Measurements from ENCODE around the gene PRKAA2. TPM values are rescaled to one million over a fixed set of nuclear protein-coding genes. Genes with fewer than 3 reads are reported as not detected.
A peak's percentile ranks its signal among the peaks of the same experiment; 100 is the strongest.

PRKAA2 gene
- total RNA-seq, 1 donor from 2014 or later = 2.1 TPM

GRCh38 chr1:56728964-56729363 is 83.8 kb downstream of the PRKAA2 start:
- H3K4me3 ChIP-seq (ENCODE audit: low read depth, low read length) = no peak overlapping the region
- H3K27me3 ChIP-seq (ENCODE audit: control insufficient read depth, insufficient read depth, low read length) = no peaks in the 10 kb centered on the region
- DNase-seq (ENCODE audit: low read depth) (no peak), FAIRE-seq (no peak)
- no peaks in the 10 kb centered on the region for H3K36me3 ChIP-seq (ENCODE audit: control insufficient read depth, insufficient read depth, low read length)
- no peak for TF ChIP-seq CTCF (IDR thresholded peaks at IDR 0.05; ENCODE audit: insufficient read depth, low read length, severe bottlenecking)

DNA sequence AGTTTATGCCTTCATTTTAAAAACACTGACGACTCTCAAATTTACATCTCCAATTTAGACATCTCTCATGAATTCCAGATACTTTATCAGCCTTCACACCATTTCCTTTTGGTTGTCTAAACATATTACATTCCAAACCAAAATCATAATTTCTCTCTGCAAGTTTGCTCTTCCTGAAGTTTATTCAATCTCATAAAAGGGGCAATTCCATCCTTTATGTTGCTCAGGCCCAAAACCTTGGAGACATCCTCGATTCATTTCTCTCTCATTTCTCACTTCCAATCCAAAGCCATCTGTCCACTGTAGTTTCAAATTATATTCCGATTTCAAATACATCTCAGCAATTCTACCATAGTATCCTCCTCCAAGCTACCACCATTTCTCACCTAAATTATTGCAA is 100.1 kb downstream of the PRKAA2 start:
- Histone ChIP-seq H3K4me3 (ENCODE audit: low read depth, low read length) (no peak overlapping the region), H3K27me3 (ENCODE audit: control insufficient read depth, insufficient read depth, low read length) (no peaks in the 10 kb centered on the region), H3K36me3 (ENCODE audit: control insufficient read depth, insufficient read depth, low read length) (no peaks in the 10 kb centered on the region)
- TF ChIP-seq CTCF (IDR thresholded peaks at IDR 0.05; ENCODE audit: insufficient read depth, low read length, severe bottlenecking) = no peak
- FAIRE-seq (no peak), DNase-seq (ENCODE audit: low read depth) (no peak)

DNA sequence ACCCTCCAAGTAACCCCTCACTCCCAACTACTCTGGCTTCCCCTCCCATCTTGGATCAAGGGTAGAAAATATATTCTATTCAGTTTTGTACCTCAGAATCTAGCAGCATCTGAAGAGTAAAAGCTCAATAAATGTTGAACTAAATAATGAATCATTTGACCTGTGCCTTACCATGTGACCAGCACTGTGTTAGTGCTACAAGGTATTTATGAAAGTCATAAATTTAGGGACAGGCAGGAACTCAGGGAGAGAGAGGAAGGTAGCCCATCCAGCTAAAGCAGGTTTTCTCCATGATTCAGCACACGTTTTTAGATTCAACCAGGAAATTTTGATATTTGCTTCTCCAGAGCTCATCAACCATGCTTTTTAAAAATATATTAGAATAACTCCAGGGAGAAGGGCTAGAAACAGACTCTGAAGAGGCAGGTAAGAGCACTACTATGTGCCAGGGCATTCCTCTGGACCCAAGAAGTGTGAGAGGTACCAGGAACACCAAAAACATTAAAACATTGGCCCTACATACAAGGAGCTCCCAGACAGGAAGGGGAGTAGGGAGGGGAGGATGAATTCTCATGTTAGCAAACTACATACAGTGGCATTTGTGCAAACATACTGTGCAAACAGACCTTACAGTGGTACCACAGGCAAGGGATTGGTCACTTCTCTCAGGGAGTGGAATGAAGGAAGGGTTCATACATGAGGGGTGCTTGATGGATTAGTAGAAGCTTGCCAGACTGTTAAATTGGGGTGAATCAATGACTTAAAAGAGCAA is 109.8 kb downstream of the PRKAA2 start:
- no peak for TF ChIP-seq CTCF (IDR thresholded peaks at IDR 0.05; ENCODE audit: insufficient read depth, low read length, severe bottlenecking)
- no peaks in the 10 kb centered on the region for H3K27me3 ChIP-seq (ENCODE audit: control insufficient read depth, insufficient read depth, low read length)
- no peaks in the 10 kb centered on the region for H3K36me3 ChIP-seq (ENCODE audit: control insufficient read depth, insufficient read depth, low read length)
- FAIRE-seq (no peak), DNase-seq (ENCODE audit: low read depth) (no peak)
- H3K4me3 ChIP-seq (ENCODE audit: low read depth, low read length) = no peak overlapping the region

DNA sequence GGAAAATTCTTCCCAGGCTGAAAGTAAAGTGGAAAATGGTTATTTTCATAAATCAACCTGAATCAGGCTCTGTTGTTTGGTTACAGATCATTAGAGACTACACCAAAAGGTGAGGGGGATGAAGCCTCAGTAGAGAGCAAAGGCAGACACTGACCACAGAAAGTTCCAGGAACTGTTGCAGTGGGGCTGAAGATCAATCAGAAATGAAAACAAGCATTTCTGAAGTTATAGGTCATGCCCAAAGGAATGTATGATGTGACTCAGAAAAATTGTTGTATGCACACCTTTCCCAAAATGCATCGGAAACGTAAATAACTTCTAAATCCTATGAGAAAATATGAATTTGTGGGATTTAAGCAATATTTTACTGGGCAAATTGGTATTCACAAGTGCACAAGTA is 110.8 kb downstream of the PRKAA2 start:
- Histone ChIP-seq H3K4me3 (ENCODE audit: low read depth, low read length) (no peak overlapping the region), H3K27me3 (ENCODE audit: control insufficient read depth, insufficient read depth, low read length) (no peaks in the 10 kb centered on the region), H3K36me3 (ENCODE audit: control insufficient read depth, insufficient read depth, low read length) (no peaks in the 10 kb centered on the region)
- FAIRE-seq = no peak
- TF ChIP-seq CTCF (IDR thresholded peaks at IDR 0.05; ENCODE audit: insufficient read depth, low read length, severe bottlenecking) = no peak
- no peak for DNase-seq (ENCODE audit: low read depth)

DNA sequence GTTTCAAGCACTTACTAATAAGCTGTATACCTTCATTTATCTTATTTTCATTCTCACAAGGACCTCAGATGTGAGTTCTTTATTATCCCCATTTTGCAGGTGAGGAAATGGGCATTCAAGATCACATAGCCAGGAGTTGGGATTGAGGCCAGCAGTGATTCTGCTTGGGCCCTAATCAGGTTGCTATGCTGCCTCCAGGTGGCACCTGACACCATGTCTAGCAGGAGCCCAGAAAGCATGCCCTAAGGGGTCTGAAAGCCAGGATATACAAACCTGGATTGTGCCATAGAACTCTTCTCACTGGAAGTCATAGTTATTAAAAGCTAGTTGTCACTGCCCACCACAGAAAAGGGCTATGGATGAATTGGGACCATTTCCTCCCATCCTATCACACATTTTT is 113.0 kb downstream of the PRKAA2 start:
- TF ChIP-seq CTCF (IDR thresholded peaks at IDR 0.05; ENCODE audit: insufficient read depth, low read length, severe bottlenecking) = peak; percentile 35
- Histone ChIP-seq H3K4me3 (ENCODE audit: low read depth, low read length) (no peak overlapping the region), H3K27me3 (ENCODE audit: control insufficient read depth, insufficient read depth, low read length) (no peaks in the 10 kb centered on the region), H3K36me3 (ENCODE audit: control insufficient read depth, insufficient read depth, low read length) (no peaks in the 10 kb centered on the region)
- FAIRE-seq (no peak), DNase-seq (ENCODE audit: low read depth) (peak; percentile 33)

- DNase-seq (ENCODE audit: low read depth) (no peak), FAIRE-seq (no peak)
- H3K27me3 ChIP-seq (ENCODE audit: control insufficient read depth, insufficient read depth, low read length) = no peaks in the 10 kb centered on the region
- H3K4me3 ChIP-seq (ENCODE audit: low read depth, low read length) = no peak overlapping the region
- no peaks in the 10 kb centered on the region for H3K36me3 ChIP-seq (ENCODE audit: control insufficient read depth, insufficient read depth, low read length)
- no peak for TF ChIP-seq CTCF (IDR thresholded peaks at IDR 0.05; ENCODE audit: insufficient read depth, low read length, severe bottlenecking)
Observed at GRCh38 chr1:56758794-56759193, 113.7 kb downstream of the PRKAA2 start.
